SH-SY5Y (cell line): ENCODE data around the gene C4orf46.

Experiments
- GATA2 ChIP-seq: IDR thresholded peaks from 2 replicates; pipeline ENCODE4 v1.6.1; 2011; ENCODE audit warnings: mild to moderate bottlenecking, low read depth, low read length
- GATA3 ChIP-seq: IDR thresholded peaks from 2 replicates; pipeline ENCODE4 v1.6.1; 2011; ENCODE audit warnings: low read depth, mild to moderate bottlenecking, low read length, moderate library complexity

DNA sequence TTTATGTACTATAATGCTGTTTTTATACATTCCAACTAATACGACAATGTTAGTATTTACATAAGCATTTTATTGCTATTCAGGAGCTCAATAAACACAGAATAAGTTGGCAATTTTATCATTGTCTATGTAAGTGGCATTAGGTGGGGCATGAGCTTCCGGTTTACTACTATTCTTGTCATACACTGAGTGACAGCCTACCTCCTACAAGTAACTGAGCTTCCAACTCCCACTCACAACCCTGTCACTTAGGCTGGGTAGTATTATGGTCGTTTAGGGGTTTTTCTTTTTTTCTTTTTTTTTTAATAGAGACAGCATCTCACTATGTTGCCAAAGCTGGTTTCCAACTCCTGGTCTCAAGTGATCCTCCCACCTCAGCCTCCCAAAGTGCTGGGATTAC lies 44.1 kb upstream of the C4orf46 start:
- TF ChIP-seq GATA2, result no peak
- TF ChIP-seq GATA3, result no peak
